Measurements from ENCODE around the gene PAQR6.

DNA sequence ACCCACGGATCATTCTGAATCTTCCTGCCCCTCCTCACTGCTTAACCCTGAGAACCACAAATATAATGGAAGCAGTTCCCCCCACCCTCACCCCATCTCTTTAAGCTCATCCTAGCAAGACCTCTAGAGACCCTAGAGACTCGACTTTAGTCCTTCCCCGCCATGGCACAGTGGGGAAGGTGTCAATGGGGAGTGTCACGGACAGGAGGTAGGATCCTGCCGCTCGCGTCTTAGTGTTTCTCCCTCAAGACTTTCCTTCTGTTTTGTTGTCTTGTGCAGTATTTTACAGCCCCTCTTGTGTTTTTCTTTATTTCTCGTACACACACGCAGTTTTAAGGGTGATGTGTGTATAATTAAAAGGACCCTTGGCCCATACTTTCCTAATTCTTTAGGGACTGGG is 35.7 kb downstream of the PAQR6 start:
- TF ChIP-seq TAF1 (IDR thresholded peaks at IDR 0.05; ENCODE audit: borderline replicate concordance, low read depth, low read length) (no peak), CTCF (IDR thresholded peaks at IDR 0.05 in 2 of 3, conservative IDR thresholded peaks at IDR 0.05 in 1 of 3; ENCODE audit: control insufficient read depth in 2 of 3, extremely low read depth in 1 of 3, insufficient read depth in 1 of 3, low read depth in 3 of 3, low read length in 3 of 3) (no peak), POLR2A (IDR thresholded peaks at IDR 0.05; ENCODE audit: low read depth, low read length) (no peak), FOXM1 (IDR thresholded peaks at IDR 0.05; ENCODE audit: low read depth, low read length) (no peak), YY1 (IDR thresholded peaks at IDR 0.05; ENCODE audit: low read depth, low read length) (no peak), CBX3 (IDR thresholded peaks at IDR 0.05; ENCODE audit: borderline replicate concordance, low read depth) (no peak), JUNB (IDR thresholded peaks at IDR 0.05) (no peak), EZH2 (IDR thresholded peaks at IDR 0.05; ENCODE audit: borderline replicate concordance, control insufficient read depth, low read depth, low read length) (no peak), STAT3 (IDR thresholded peaks at IDR 0.05; ENCODE audit: low read depth, low read length) (no peak)

All from GM12878 (cell line).